HCT116 (cell line): ENCODE measurements around the gene SIX5. TPM values are rescaled to one million over a fixed set of nuclear protein-coding genes. Genes with fewer than 3 reads are reported as not detected.

Experiments used
- ATAC-seq: fragments of 200-7000 bp; cut with Tn5 transposase; 2 replicates; pipeline ENCODE4 v1.9.1; 2020; ENCODE audit warnings: mild to moderate bottlenecking, moderate library complexity
- BruUV-seq: library from RNA; stranded (reverse); fragments of 400-500 nt; replicated peaks from 2 replicates; lab custom pipeline; 2021; lab: Mats Ljungman, UMichigan
- CTCF ChIA-PET: fragments of 300-600 bp; sonication (Branson Sonifier 250); formaldehyde crosslinking; loops from one replicate; lab custom pipeline; 2021; ENCODE audit warnings: antibody characterized with exemption; lab: Charles Lee
- POLR2A ChIA-PET: fragments of 300-600, 350-600 bp; sonication (Branson Sonifier 250); formaldehyde crosslinking; loops from one replicate; lab custom pipeline; 2021; ENCODE audit warnings: antibody characterized with exemption; lab: Charles Lee
- RAD21 ChIA-PET, 2 experiments: fragments of 300-600 bp; sonication (Branson Sonifier 250); formaldehyde crosslinking; loops; one replicate each; lab custom pipeline; 2023; ENCODE audit warnings: low total read pairs in 2 of 2; ENCODE audit not compliant: uncharacterized antibody in 2 of 2, unreplicated experiment in 2 of 2, low non-redundant PET in 1 of 2; lab: Charles Lee
- DNase-seq: peaks from one replicate; pipeline ENCODE4 v3.0.0-alpha.2; 2010; ENCODE audit warnings: low read depth, low spot score
- H2AFZ ChIP-seq: fragments of 200-600 bp; shearing (Covaris generic), sonication (generic); 2 replicates; pipeline ENCODE4 v1.6.1; 2017; ENCODE audit warnings: low read depth, mixed run types, mixed read lengths, antibody characterized with exemption, low read length; ENCODE audit not compliant: poor library complexity, severe bottlenecking
- H3K27ac ChIP-seq: 2 replicates; pipeline ENCODE4 v1.5.1; 2012; ENCODE audit warnings: low read depth, low read length
- H3K27me3 ChIP-seq: fragments of 200-600 bp; sonication (generic); 2 replicates; pipeline ENCODE4 v1.6.1; 2016; ENCODE audit warnings: mixed run types, low read length, mixed read lengths; ENCODE audit not compliant: insufficient read depth
- H3K36me3 ChIP-seq, 2 experiments: fragments of 200-500 bp in 1 of 2; fragments of 200-600 bp in 1 of 2; sonication (Bioruptor generic) in 1 of 2; sonication (generic) in 1 of 2; 2 replicates each; pipeline versions ENCODE4 v1.5.1 to v1.6.1; 2014 to 2016; ENCODE audit warnings: low read length in 2 of 2, inconsistent platforms in 1 of 2, mixed read lengths in 1 of 2, mixed run types in 1 of 2; ENCODE audit not compliant: insufficient read depth in 2 of 2, control insufficient read depth in 1 of 2
- H3K4me1 ChIP-seq, 2 experiments: fragments of 200-600 bp in 1 of 2; sonication (generic) in 1 of 2; 2 replicates each; pipeline versions ENCODE4 v1.5.1 to v1.6.1; 2012 to 2017; ENCODE audit warnings: low read length in 2 of 2, inconsistent platforms in 1 of 2, mild to moderate bottlenecking in 1 of 2, mixed read lengths in 1 of 2, mixed run types in 1 of 2, moderate library complexity in 1 of 2; ENCODE audit not compliant: insufficient read depth in 2 of 2, control insufficient read depth in 1 of 2
- H3K4me2 ChIP-seq: fragments of 200-600 bp; sonication (generic); 2 replicates; pipeline ENCODE4 v1.6.1; 2017; ENCODE audit warnings: mixed run types, low read length, mixed read lengths
- H3K4me3 ChIP-seq, 2 experiments: fragments of 200-600 bp in 1 of 2; sonication (generic) in 1 of 2; replicated peaks in 1 of 2; 2 replicates each; pipeline ENCODE4 v1.5.1; 2011 to 2016; ENCODE audit warnings: low read length in 2 of 2, control low read depth in 1 of 2, low read depth in 1 of 2, mild to moderate bottlenecking in 1 of 2, mixed read lengths in 1 of 2, mixed run types in 1 of 2
- H3K79me2 ChIP-seq: fragments of 200-600 bp; sonication (generic); 2 replicates; pipeline ENCODE4 v1.6.1; 2017; ENCODE audit warnings: mild to moderate bottlenecking, mixed run types, low read length, moderate library complexity, mixed read lengths; ENCODE audit not compliant: insufficient read depth
- H3K9ac ChIP-seq: fragments of 200-600 bp; sonication (generic); 2 replicates; pipeline ENCODE4 v1.6.1; 2016; ENCODE audit warnings: low read length, mixed read lengths
- H3K9me2 ChIP-seq: fragments of 200-600 bp; sonication (generic), shearing (Covaris generic); 2 replicates; pipeline ENCODE4 v1.6.1; 2017; ENCODE audit warnings: mixed run types, mild to moderate bottlenecking, moderate library complexity; ENCODE audit not compliant: insufficient read depth
- H3K9me3 ChIP-seq, 2 experiments: fragments of 200-500 bp in 1 of 2; fragments of 200-600 bp in 1 of 2; sonication (Bioruptor generic) in 1 of 2; sonication (generic) in 1 of 2; 2 replicates each; pipeline ENCODE4 v1.6.1; 2014 to 2017; ENCODE audit warnings: low read length in 2 of 2, mixed read lengths in 2 of 2, inconsistent platforms in 1 of 2, low read depth in 1 of 2, mild to moderate bottlenecking in 1 of 2, mixed run types in 1 of 2, moderate library complexity in 1 of 2; ENCODE audit not compliant: control insufficient read depth in 1 of 2, insufficient read depth in 1 of 2
- H4K20me1 ChIP-seq: fragments of 200-600 bp; sonication (generic), shearing (Covaris generic); 2 replicates; pipeline ENCODE4 v1.6.1; 2017; ENCODE audit warnings: mixed run types, mild to moderate bottlenecking, moderate library complexity; ENCODE audit not compliant: insufficient read depth
- ATF3 ChIP-seq: IDR thresholded peaks from 2 replicates; pipeline ENCODE4 v1.6.1; 2012
- CBX3 ChIP-seq: IDR thresholded peaks from 2 replicates; pipeline ENCODE4 v1.6.1; 2012; ENCODE audit warnings: low read depth
- CTCF ChIP-seq, 3 experiments: fragments of 200-600 bp in 1 of 3; sonication (generic) in 1 of 3; IDR thresholded peaks in 2 of 3; conservative IDR thresholded peaks in 1 of 3; 2 replicates each; pipeline ENCODE4 v1.5.1; 2012 to 2017; ENCODE audit warnings: low read depth in 2 of 3, low read length in 2 of 3, antibody characterized with exemption in 1 of 3, borderline replicate concordance in 1 of 3, control low read depth in 1 of 3, mild to moderate bottlenecking in 1 of 3, mixed read lengths in 1 of 3, mixed run types in 1 of 3, moderate library complexity in 1 of 3; ENCODE audit not compliant: insufficient read depth in 1 of 3
- ELF1 ChIP-seq: IDR thresholded peaks from 2 replicates; pipeline ENCODE4 v1.6.1; 2012; ENCODE audit warnings: low read depth, borderline replicate concordance
- EZH2phosphoT487 ChIP-seq: fragments of 200-600 bp; IDR thresholded peaks from 2 replicates; pipeline ENCODE4 v1.6.1; 2018; ENCODE audit warnings: antibody characterized with exemption, borderline replicate concordance
- JUND ChIP-seq: IDR thresholded peaks from 2 replicates; pipeline ENCODE4 v1.6.1; 2012
- MAX ChIP-seq: IDR thresholded peaks from 2 replicates; pipeline ENCODE4 v1.6.1; 2012
- POLR2A ChIP-seq: IDR thresholded peaks from 2 replicates; pipeline ENCODE4 v1.7.0; 2011; ENCODE audit warnings: borderline replicate concordance; ENCODE audit not compliant: insufficient read depth, insufficient read length; ENCODE audit errors: extremely low read depth
- SIN3A ChIP-seq: IDR thresholded peaks from 2 replicates; pipeline ENCODE4 v1.6.1; 2012; ENCODE audit warnings: low read depth
- SP1 ChIP-seq: IDR thresholded peaks from 2 replicates; pipeline ENCODE4 v1.6.1; 2012; ENCODE audit warnings: low read depth
- SRF ChIP-seq: IDR thresholded peaks from 2 replicates; pipeline ENCODE4 v1.6.1; 2012; ENCODE audit warnings: low read depth
- YY1 ChIP-seq: IDR thresholded peaks from 2 replicates; pipeline ENCODE4 v1.6.1; 2011; ENCODE audit warnings: low read length, low read depth, moderate library complexity, mild to moderate bottlenecking; ENCODE audit not compliant: insufficient replicate concordance; ENCODE audit errors: extremely low read depth
- ZNF274 ChIP-seq: fragments of 200-500 bp; sonication (Bioruptor generic); IDR thresholded peaks from 2 replicates; pipeline ENCODE4 v1.6.1; 2014; ENCODE audit warnings: mild to moderate bottlenecking, low read depth, low read length, inconsistent platforms
- intact Hi-C: fragments of 100-400 bp; cut with micrococcal nuclease; formaldehyde crosslinking; loops from 2 replicates; pipeline ENCODE4 v1.10.0; 2022
- total RNA-seq: library from RNA; stranded (reverse); gene quantifications from one replicate; pipeline ENCODE4 v1.2.1, GENCODE V29; 2021; ENCODE audit not compliant: unreplicated experiment

Gene SIX5
- total RNA-seq, 1 experiment from 2014 or later = 18.3 TPM

GRCh38 chr19:45754323-45754722, 14.7 kb downstream of the SIX5 start:
- H3K9me3 ChIP-seq = no peaks in the 10 kb centered on the region
- no peaks in the 10 kb centered on the region for H3K79me2 ChIP-seq
- POLR2A ChIA-PET = no interaction called here
- H3K9me2 ChIP-seq = no peaks in the 10 kb centered on the region
- no TSS peak for BruUV-seq
- RAD21 ChIA-PET = no interaction called here
- no peak overlapping the region for H2AFZ ChIP-seq
- H3K9ac ChIP-seq = no peak overlapping the region
- no peak for DNase-seq
- no peak overlapping the region for H3K4me2 ChIP-seq
- no peaks in the 10 kb centered on the region for H4K20me1 ChIP-seq
- ATAC-seq = no peak
- no peaks in the 10 kb centered on the region for H3K27me3 ChIP-seq
- no peak overlapping the region for H3K4me3 ChIP-seq
- H3K36me3 ChIP-seq = no peaks in the 10 kb centered on the region
- no peak overlapping the region for H3K27ac ChIP-seq
- H3K4me1 ChIP-seq = no peaks in the 10 kb centered on the region
- intact Hi-C loops = no loop called here
- TF ChIP-seq ZNF274 (no peak), POLR2A (no peak), SP1 (no peak), CBX3 (no peak), YY1 (no peak), CTCF (IDR thresholded peaks at IDR 0.05 in 2 of 3, conservative IDR thresholded peaks at IDR 0.05 in 1 of 3; ENCODE audit: borderline replicate concordance in 1 of 3, insufficient read depth in 1 of 3, low read depth in 2 of 3, low read length in 2 of 3) (no peak), ELF1 (no peak), ATF3 (no peak), EZH2phosphoT487 (no peak), JUND (no peak), SIN3A (no peak), SRF (no peak), MAX (no peak)
- CTCF ChIA-PET = interaction anchor here (2.8 kb wide), 1 partner anchor 16 kb away, joined by 15 read pairs; the partner anchor contains the start of gene SIX5
